Measurements from ENCODE around the gene SGTB. TPM values are rescaled to one million over a fixed set of nuclear protein-coding genes. Genes with fewer than 3 reads are reported as not detected.

SGTB gene
- total RNA-seq, 6 experiments from 2014 or later, result 1.9 to 5.0 (median 3.9) TPM

DNA sequence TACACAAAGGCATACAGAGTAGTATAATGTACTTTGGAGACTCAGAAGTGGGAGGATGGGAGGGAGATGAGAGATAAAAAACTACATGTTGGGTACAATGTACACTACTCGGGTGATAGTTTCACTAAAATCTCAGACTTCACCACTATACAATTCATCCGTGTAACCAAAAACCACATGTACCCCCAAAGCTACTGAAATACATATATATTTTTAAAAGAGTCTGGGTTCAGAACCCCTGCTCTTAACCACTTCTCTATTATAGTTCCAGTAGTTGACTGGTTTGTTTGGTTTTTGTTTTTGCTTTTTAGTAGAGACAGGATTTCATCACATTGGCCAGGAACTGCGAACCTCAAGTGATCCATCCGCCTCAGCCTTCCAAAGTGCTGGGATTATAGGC, 22.6 kb downstream of the SGTB start:
- Histone ChIP-seq H3K4me1 (no peaks in the 10 kb centered on the region), H3K27ac (no peak overlapping the region), H3K4me3 (no peak overlapping the region), H3K9me3 (no peaks in the 10 kb centered on the region), H3K36me3 (no peaks in the 10 kb centered on the region), H3K27me3 (no peaks in the 10 kb centered on the region)
- DNase-seq (no peak), ATAC-seq (no peak)
- intact Hi-C loops (cut with DNase I), result no loop called here
- no peak for TF ChIP-seq CTCF (IDR thresholded peaks at IDR 0.05)
- no peak for TF ChIP-seq POLR2A (IDR thresholded peaks at IDR 0.05)
- 94% methylated on average over 3 of the region's 4 CpGs for WGBS (ENCODE audit: insufficient coverage, low coverage, low lambda C conversion rate, missing lambda C conversion rate)

DNA sequence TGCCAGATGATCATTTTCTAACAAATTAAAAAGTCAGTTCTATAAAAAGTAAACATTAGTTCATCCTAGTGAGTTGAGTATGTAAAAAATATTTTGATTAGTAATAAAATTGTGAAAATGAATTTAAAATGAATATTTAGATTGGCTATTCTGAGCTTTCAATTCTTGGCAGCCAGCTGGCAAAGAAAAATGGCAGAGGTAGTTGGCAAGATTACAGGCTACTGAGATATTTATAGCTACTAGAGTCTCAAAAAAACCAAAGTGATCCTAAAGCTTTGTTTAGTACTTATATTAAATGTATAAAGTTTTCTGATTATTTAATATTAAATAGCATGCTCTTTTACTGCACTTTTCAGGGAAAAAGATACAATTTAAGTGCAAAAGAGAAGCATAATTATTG, 25.0 kb downstream of the SGTB start:
- intact Hi-C loops (cut with DNase I), result no loop called here
- no peak for TF ChIP-seq CTCF (IDR thresholded peaks at IDR 0.05)
- TF ChIP-seq POLR2A (IDR thresholded peaks at IDR 0.05), result no peak

GRCh38 chr5:65695896-65696295, 26.0 kb downstream of the SGTB start:
- no peaks in the 10 kb centered on the region for H3K4me1 ChIP-seq
- TF ChIP-seq POLR2A (IDR thresholded peaks at IDR 0.05) (no peak), CTCF (IDR thresholded peaks at IDR 0.05) (no peak)
- intact Hi-C loops (cut with DNase I), result no loop called here
- no peak overlapping the region for H3K4me3 ChIP-seq
- no peaks in the 10 kb centered on the region for H3K36me3 ChIP-seq
- WGBS (ENCODE audit: insufficient coverage, low coverage, low lambda C conversion rate, missing lambda C conversion rate), result 100% methylated on average over 4 of the region's 4 CpGs
- ATAC-seq (no peak), DNase-seq (no peak)
- no peaks in the 10 kb centered on the region for H3K9me3 ChIP-seq
- no peaks in the 10 kb centered on the region for H3K27me3 ChIP-seq
- H3K27ac ChIP-seq, result no peak overlapping the region

More for the DNA sequence above, 25.0 kb downstream of the SGTB start:
- Histone ChIP-seq H3K27me3 (no peaks in the 10 kb centered on the region), H3K36me3 (no peaks in the 10 kb centered on the region), H3K4me3 (no peak overlapping the region), H3K4me1 (no peaks in the 10 kb centered on the region), H3K9me3 (no peaks in the 10 kb centered on the region), H3K27ac (no peak overlapping the region)
- DNase-seq, result no peak
- no peak for ATAC-seq

GRCh38 chr5:65695162-65695755, 26.6 kb downstream of the SGTB start:
- no peaks in the 10 kb centered on the region for H3K27me3 ChIP-seq
- WGBS (ENCODE audit: insufficient coverage, low coverage, low lambda C conversion rate, missing lambda C conversion rate), result 66% methylated on average over 4 of the region's 4 CpGs
- H3K36me3 ChIP-seq, result no peaks in the 10 kb centered on the region
- H3K4me1 ChIP-seq, result no peaks in the 10 kb centered on the region
- H3K4me3 ChIP-seq, result no peak overlapping the region
- no peak for DNase-seq
- no peak for ATAC-seq
- H3K9me3 ChIP-seq, result no peaks in the 10 kb centered on the region
- TF ChIP-seq CTCF (IDR thresholded peaks at IDR 0.05) (no peak), POLR2A (IDR thresholded peaks at IDR 0.05) (no peak)
- H3K27ac ChIP-seq, result no peak overlapping the region
- intact Hi-C loops (cut with DNase I), result no loop called here

DNA sequence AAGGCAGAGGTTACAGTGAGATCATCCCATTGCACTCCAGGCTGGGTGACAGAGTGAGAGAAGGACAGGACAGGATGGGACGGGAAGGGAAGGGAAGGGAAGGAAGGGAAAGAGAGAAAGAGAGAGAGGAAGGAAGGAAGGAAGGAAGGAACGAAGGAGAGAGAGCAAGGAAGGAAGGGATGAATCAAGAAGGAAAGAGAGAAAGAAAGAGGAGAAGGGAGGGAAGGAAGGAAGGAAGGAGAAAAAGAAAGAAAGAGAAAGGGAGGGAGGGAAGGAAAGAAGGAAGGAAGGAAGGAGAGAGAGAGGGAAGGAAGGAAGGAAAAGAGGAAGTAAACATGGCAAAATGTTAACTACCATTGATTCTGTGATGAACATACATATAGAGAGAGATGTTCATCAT, 28.8 kb downstream of the SGTB start:
- TF ChIP-seq POLR2A (IDR thresholded peaks at IDR 0.05) (no peak), CTCF (IDR thresholded peaks at IDR 0.05) (no peak)
- Histone ChIP-seq H3K4me3 (no peak overlapping the region), H3K27ac (no peak overlapping the region), H3K9me3 (no peaks in the 10 kb centered on the region), H3K27me3 (no peaks in the 10 kb centered on the region), H3K36me3 (no peaks in the 10 kb centered on the region), H3K4me1 (no peaks in the 10 kb centered on the region)
- intact Hi-C loops (cut with DNase I), result no loop called here
- DNase-seq (no peak), ATAC-seq (no peak)
- 84% methylated on average over 2 of the region's 2 CpGs for WGBS (ENCODE audit: insufficient coverage, low coverage, low lambda C conversion rate, missing lambda C conversion rate)

Measured in right lobe of liver (tissue), 6 donors.